HG03571 (cell line): ENCODE measurements around the gene NKG7.

Source experiments
- ATAC-seq: cut with Tn5 transposase; IDR thresholded peaks from one replicate; pipeline ENCODE4 v1.9.1; 2021; ENCODE audit not compliant: unreplicated experiment

Gene NKG7

GRCh38 chr19:51338563-51339312, 33.7 kb downstream of the NKG7 start:
- peak; percentile 54 for ATAC-seq

GRCh38 chr19:51337861-51338562, 34.4 kb downstream of the NKG7 start:
- ATAC-seq: no peak

- ATAC-seq: no peak
Measured at GRCh38 chr19:51337141-51337860, 35.2 kb downstream of the NKG7 start.

GRCh38 chr19:51333836-51334460, 38.5 kb downstream of the NKG7 start:
- ATAC-seq: no peak

- no peak for ATAC-seq
Measured at GRCh38 chr19:51331716-51332115, 40.7 kb downstream of the NKG7 start.

GRCh38 chr19:51331193-51331592, 41.3 kb downstream of the NKG7 start:
- ATAC-seq: no peak

GRCh38 chr19:51330366-51330765, 42.1 kb downstream of the NKG7 start:
- no peak for ATAC-seq

- no peak for ATAC-seq
Measured at GRCh38 chr19:51329411-51329810, 43.0 kb downstream of the NKG7 start.

GRCh38 chr19:51327066-51328001, 45.1 kb downstream of the NKG7 start:
- ATAC-seq: no peak

- ATAC-seq: no peak
Measured at GRCh38 chr19:51326216-51327065, 46.0 kb downstream of the NKG7 start.

GRCh38 chr19:51325161-51325976, 47.1 kb downstream of the NKG7 start:
- ATAC-seq: no peak

- no peak for ATAC-seq
Measured at GRCh38 chr19:51324167-51324481, 48.3 kb downstream of the NKG7 start.

GRCh38 chr19:51323481-51324166, 48.8 kb downstream of the NKG7 start:
- no peak for ATAC-seq

GRCh38 chr19:51321799-51322198, 50.7 kb downstream of the NKG7 start:
- ATAC-seq: no peak
